Large intestine (tissue), 3 donors: ENCODE measurements around the gene SH3RF3. TPM values are rescaled to one million over a fixed set of nuclear protein-coding genes. Genes with fewer than 3 reads are reported as not detected.

Experiments
- DNase-seq, 2 donors: peaks; one replicate each; pipeline versions ENCODE4 v3.0.0 to v3.0.0-alpha.2; 2013
- H3K27ac ChIP-seq: one replicate; pipeline ENCODE4 v1.5.1; 2013; ENCODE audit warnings: low read length
- H3K27me3 ChIP-seq: 2 replicates; pipeline ENCODE4 v1.6.1; 2013; ENCODE audit warnings: low read length; ENCODE audit not compliant: control insufficient read depth, insufficient read depth
- H3K36me3 ChIP-seq: 2 replicates; pipeline ENCODE4 v1.6.1; 2013; ENCODE audit warnings: low read length; ENCODE audit not compliant: control insufficient read depth, insufficient read depth
- H3K4me1 ChIP-seq: one replicate; pipeline ENCODE4 v1.6.1; 2013; ENCODE audit warnings: low read length; ENCODE audit not compliant: control insufficient read depth, insufficient read depth
- H3K4me3 ChIP-seq: one replicate; pipeline ENCODE4 v1.5.1; 2013; ENCODE audit warnings: low read length
- H3K9me3 ChIP-seq: one replicate; pipeline ENCODE4 v1.6.1; 2013; ENCODE audit warnings: mild to moderate bottlenecking, low read depth, low read length, moderate library complexity; ENCODE audit not compliant: control insufficient read depth
- WGBS: methylation state at CpG from one replicate; pipeline ENCODE4 v1.1.5; 2013; ENCODE audit warnings: low lambda C conversion rate; ENCODE audit not compliant: insufficient coverage; 5-methylcytosine and 5-hydroxymethylcytosine counted together
- polyA plus RNA-seq: library from polyadenylated mRNA; unstranded; fragments of 120-200 nt; gene quantifications from one replicate; pipeline ENCODE4 v1.2.1, GENCODE V29; 2013

SH3RF3 gene
- polyA plus RNA-seq, 1 donor = 3.0 TPM

DNA sequence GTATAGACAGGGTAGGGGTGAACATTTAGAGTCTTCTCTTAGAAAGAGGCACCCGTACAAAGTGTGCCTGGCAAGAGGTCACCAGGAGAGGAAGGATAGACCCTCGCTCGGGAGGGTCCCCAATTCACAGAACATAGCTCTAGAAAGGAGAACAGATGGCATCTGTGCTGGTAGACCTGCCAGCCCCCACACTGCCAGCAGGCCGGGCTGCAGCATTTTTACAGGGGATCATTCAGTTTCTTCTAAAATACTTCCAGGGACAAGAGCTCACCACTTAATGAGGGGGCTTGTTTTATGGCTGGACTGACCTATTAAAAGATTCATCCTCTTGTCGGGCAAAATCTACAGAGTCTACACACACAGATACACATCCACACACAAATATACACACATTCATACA is 334.9 kb downstream of the SH3RF3 start:
- Histone ChIP-seq H3K27me3 (peaks cover 2% of the 10 kb centered on the region), H3K4me1 (no peaks in the 10 kb centered on the region), H3K4me3 (no peak overlapping the region), H3K27ac (no peak overlapping the region), H3K36me3 (no peaks in the 10 kb centered on the region), H3K9me3 (no peaks in the 10 kb centered on the region)
- no peak for DNase-seq
- no CpG with 5 or more reads among the region's 5 CpGs for WGBS

DNA sequence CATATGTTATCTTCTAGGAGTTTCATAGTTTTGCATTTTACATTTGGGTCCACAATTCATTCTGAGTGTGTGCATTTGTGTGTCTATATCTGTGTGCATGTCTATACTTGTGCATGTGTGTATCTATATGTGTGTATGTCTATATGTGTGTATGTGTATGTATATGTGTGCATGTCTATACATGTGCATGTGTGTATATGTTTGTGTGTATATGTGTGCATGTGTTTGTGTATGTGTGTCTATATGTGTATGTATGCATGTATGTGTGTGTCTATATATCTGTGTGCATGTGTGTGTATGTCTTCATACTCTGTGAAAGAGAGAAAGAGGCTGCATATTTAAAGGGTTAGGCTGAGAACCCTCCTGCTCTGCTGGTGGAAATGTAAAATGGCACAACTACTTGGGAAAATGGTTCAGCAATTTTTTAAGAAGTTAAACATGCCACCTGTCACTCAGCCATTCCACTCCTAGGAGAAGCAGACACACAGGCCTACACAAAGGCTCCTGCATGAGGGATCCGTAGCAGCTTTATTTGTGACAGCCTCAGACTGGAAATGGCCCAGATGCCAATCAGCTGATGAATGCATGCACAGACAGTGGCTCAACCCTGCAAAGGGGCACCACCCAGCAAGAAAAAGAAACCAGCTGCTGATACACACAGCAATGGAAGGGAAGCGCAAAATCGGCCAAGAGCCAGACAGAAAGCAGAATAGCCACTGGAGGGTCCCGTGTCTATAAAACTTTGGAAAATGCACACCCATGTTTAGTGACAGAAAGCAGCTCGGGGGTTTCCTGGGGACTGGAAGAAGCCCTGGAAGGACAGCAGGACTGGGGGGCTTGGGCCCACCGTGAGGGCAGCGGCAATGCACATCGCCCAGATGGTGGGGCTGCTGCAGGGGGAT is 337.9 kb downstream of the SH3RF3 start:
- H3K4me1 ChIP-seq = no peaks in the 10 kb centered on the region
- WGBS = no CpG with 5 or more reads among the region's 8 CpGs
- no peaks in the 10 kb centered on the region for H3K36me3 ChIP-seq
- peaks cover 2% of the 10 kb centered on the region for H3K27me3 ChIP-seq
- H3K4me3 ChIP-seq = no peak overlapping the region
- no peaks in the 10 kb centered on the region for H3K9me3 ChIP-seq
- no peak overlapping the region for H3K27ac ChIP-seq
- DNase-seq = no peak

DNA sequence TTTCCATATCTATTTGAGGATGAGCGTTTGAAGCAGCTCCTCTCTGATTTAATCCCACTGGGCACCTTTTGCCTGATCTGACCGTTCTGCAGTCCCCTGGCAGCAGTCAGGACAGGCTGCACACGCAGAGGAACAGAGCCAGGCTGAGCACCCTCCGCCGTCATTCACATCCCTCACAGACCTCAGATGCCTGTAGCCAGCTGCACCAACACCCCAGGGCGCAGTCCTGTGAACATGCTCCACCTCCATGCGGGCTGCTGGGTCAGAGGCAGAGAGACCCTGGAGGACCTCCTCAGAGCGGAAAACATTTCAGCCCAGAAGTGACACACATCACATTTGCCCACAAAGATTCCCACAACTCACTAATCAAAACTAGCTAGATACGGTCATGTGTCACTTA is 338.7 kb downstream of the SH3RF3 start:
- Histone ChIP-seq H3K4me3 (no peak overlapping the region), H3K9me3 (no peaks in the 10 kb centered on the region), H3K27ac (no peak overlapping the region), H3K36me3 (no peaks in the 10 kb centered on the region), H3K4me1 (no peaks in the 10 kb centered on the region), H3K27me3 (peaks cover 2% of the 10 kb centered on the region)
- WGBS = no CpG with 5 or more reads among the region's 9 CpGs
- no peak for DNase-seq

DNA sequence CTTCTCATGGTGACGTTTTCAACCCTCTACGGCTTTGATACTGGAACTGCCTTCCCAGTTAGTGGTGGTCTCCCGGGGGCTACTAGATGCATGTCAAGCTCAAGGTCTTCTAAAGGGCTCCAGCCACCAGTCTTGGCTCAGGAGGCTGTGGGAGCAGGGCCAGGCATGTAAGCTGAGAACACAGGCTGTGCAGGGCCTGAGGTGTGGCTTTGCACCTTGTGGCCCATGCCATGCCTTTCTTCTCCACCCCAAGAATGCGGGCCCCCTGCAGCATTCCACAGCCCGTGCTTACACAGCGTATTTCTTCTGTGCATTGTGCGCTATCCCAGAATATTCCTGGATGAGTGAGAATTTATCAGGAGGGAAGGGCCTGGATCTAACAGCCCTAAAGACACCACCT is 339.9 kb downstream of the SH3RF3 start:
- no CpG with 5 or more reads among the region's 7 CpGs for WGBS
- no peak for DNase-seq
- Histone ChIP-seq H3K4me3 (no peak overlapping the region), H3K27me3 (peaks cover under 1% of the 10 kb centered on the region), H3K4me1 (no peaks in the 10 kb centered on the region), H3K36me3 (no peaks in the 10 kb centered on the region), H3K9me3 (no peaks in the 10 kb centered on the region), H3K27ac (no peak overlapping the region)

DNA sequence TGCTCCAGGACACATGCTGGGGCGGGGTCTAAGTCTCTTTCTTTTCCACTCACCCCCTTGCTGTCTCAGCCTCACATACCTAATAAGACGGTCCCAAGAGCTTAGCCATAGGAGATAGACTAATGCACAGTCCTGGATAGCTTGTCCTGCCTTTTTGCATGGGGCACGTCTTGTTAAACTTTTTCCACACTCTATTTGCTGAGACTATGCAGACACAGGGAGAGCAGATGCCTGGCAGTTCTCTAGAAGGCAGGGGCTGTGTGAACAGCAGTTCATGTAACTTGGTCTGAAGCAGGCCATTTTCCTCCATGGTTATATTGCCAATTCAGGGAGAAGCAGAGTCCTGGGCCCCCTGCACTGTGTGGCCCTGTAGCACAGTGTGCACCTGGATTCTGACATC is 342.7 kb downstream of the SH3RF3 start:
- no peak for DNase-seq
- no CpG with 5 or more reads among the region's 3 CpGs for WGBS
- no peak overlapping the region for H3K27ac ChIP-seq
- H3K27me3 ChIP-seq = no peaks in the 10 kb centered on the region
- no peaks in the 10 kb centered on the region for H3K4me1 ChIP-seq
- no peak overlapping the region for H3K4me3 ChIP-seq
- H3K36me3 ChIP-seq = no peaks in the 10 kb centered on the region
- no peaks in the 10 kb centered on the region for H3K9me3 ChIP-seq

DNA sequence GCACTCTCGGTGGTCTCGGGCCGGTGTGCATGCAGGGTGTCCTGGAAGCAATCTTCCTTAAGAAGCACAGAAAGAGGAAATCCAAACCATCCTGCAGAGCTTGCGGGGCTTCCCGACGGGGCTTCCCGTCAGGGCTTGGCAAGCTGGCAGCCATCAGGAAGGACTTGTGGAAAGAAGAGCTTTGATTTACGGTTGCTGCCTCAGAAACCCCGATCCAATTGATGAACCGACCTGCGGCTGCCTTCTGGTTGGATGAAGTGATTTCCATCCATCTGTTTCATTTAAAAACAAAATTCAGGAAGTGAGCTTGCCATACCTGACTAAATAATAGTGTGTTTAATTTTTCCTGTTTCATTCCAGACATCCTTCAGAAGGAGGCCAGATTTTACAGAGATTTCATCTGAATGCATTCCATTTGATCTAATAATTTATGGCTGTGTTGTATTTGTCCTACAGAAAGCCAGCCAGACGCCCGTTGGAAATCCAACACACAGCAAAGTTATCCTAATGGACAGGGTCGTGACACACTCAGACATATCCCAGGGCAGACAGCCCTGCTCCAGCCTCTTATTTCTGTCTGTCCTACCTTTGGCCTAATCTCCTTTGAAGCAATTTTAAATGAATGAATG is 343.4 kb downstream of the SH3RF3 start:
- H3K4me3 ChIP-seq = no peak overlapping the region
- no peaks in the 10 kb centered on the region for H3K27me3 ChIP-seq
- 100% methylated on average over 1 of the region's 14 CpGs for WGBS
- no peak overlapping the region for H3K27ac ChIP-seq
- no peaks in the 10 kb centered on the region for H3K9me3 ChIP-seq
- no peaks in the 10 kb centered on the region for H3K36me3 ChIP-seq
- DNase-seq = no peak
- no peaks in the 10 kb centered on the region for H3K4me1 ChIP-seq

DNA sequence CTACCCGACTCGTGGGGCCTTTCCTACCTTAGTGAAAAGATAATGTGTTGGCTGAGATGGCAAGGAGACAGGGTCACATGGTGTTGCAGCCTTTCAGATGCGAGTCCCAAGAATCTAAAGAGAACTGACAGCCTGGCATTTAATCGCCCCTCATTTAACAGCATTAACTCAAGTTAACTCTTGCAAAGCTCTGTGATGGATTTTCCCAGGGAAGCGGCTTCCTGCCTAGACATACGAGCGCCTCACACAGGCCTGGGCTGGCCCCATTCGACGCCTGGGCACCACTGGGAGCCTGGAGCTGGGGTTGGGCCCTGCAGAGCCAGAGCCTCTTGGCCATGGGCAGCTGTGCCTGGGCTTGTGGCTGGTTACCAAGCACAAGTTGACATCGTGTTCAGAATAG is 344.0 kb downstream of the SH3RF3 start:
- Histone ChIP-seq H3K9me3 (no peaks in the 10 kb centered on the region), H3K27ac (no peak overlapping the region), H3K4me3 (no peak overlapping the region), H3K27me3 (no peaks in the 10 kb centered on the region), H3K36me3 (no peaks in the 10 kb centered on the region), H3K4me1 (no peaks in the 10 kb centered on the region)
- no CpG with 5 or more reads among the region's 10 CpGs for WGBS
- no peak for DNase-seq

DNA sequence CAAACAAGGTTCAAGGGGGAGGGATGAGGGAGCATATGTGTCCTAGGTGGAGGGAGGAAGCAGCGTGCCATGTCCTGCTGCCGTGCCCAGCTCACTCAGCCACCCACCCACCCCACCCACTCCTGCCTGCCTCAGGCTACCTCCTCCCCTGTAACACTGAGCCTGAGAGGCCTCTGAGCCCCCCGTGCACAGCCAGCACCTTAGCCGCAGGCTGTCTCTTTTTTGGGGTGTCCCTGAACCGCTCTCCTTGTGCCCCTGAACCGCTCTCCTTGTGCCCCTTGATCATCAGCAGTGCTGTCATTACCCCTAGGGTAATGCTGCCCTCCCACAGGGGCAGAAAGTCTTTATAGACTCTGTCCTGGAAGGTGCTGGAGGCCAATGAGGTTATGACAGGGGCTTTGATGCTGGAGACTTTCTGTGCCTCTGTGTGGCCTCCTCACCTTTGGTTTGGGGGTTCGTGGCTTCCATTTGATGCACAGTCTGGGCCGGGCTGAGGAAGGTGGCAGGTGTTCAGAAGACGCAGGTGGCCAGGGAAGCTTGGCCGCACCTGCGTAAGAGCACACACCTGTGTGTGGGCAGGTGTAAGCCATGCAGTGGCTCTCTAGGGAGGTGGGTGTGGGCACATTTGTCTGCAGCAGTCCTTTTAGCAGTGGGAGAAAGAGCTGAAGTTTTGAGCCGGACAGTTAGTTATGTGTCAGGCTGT is 344.8 kb downstream of the SH3RF3 start:
- Histone ChIP-seq H3K27ac (no peak overlapping the region), H3K4me1 (no peaks in the 10 kb centered on the region), H3K36me3 (no peaks in the 10 kb centered on the region), H3K9me3 (no peaks in the 10 kb centered on the region), H3K4me3 (no peak overlapping the region), H3K27me3 (no peaks in the 10 kb centered on the region)
- 100% methylated on average over 2 of the region's 12 CpGs for WGBS
- no peak for DNase-seq

DNA sequence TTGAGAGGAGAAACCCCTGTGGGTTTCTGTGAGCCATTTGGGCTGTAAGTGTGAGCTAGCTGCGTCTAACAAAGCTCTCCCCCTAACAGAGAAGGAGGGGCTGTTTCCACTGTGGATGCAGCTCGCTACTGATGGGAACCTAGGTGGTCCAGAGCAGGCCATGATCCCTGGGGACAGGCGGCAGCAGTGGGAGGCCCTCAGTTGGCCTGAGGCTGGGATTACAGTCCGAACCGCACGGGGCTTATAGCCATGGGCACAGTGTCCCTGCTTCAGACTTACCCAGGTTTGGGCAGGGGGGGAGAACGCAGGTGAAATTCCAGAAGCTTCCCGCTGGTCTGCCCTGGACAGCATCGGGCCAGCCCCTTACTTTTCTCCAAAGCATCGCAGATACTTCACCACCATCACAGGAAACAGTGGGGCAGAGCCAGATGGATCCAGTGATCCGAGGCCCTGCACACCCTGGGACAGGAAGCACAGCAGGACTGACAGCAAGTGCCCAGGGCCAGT is 345.4 kb downstream of the SH3RF3 start:
- Histone ChIP-seq H3K4me1 (no peaks in the 10 kb centered on the region), H3K4me3 (no peak overlapping the region), H3K27me3 (no peaks in the 10 kb centered on the region), H3K36me3 (no peaks in the 10 kb centered on the region), H3K27ac (no peak overlapping the region), H3K9me3 (no peaks in the 10 kb centered on the region)
- DNase-seq = no peak
- WGBS = no CpG with 5 or more reads among the region's 11 CpGs

DNA sequence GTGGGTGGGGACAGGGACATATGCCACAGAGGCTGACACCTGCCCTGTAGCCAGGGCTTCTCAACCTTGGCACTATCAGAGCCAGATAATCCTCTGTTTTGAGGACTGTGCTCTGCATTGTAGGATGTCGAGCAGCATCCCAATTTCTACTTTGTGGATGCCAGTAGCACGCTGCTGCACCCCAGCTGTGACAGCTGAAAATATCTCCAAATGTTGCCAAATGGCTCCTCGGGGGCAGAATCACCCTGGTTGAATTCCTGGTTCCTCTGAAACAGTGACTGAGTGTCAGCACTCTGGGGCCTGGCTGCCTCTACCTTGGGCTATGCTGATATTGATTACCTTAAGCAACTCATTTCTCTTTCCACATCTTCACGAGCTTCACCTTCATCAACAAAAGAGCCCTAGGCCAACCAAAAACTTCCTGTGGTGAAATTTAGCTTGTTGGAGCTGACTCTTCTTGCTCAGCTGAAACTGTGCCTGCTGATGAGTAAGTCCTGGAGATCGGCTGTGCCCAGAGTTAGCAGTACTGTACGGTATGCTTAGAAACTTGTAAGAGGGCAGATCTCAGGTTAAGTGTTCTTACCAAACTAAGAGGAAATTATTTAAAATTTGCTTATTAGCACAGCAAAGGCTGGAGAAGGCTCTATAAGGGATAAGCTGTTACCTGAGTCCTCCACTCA is 346.7 kb downstream of the SH3RF3 start:
- H3K27ac ChIP-seq = no peak overlapping the region

More for the DNA sequence above, 346.7 kb downstream of the SH3RF3 start:
- Histone ChIP-seq H3K36me3 (no peaks in the 10 kb centered on the region), H3K9me3 (no peaks in the 10 kb centered on the region), H3K27me3 (peaks cover 2% of the 10 kb centered on the region), H3K4me3 (no peak overlapping the region), H3K4me1 (no peaks in the 10 kb centered on the region)
- WGBS = no CpG with 5 or more reads among the region's 6 CpGs
- no peak for DNase-seq
